ENCODE measurements around the gene NCK2. TPM values are rescaled to one million over a fixed set of nuclear protein-coding genes. Genes with fewer than 3 reads are reported as not detected.

Gene NCK2
- total RNA-seq, 1 experiment from 2014 or later = 49.2 TPM

GRCh38 chr2:105841551-105841950 is 96.8 kb downstream of the NCK2 start:
- Histone ChIP-seq H3K23ac (ENCODE audit: insufficient read length, low read depth, low read length) (no peak overlapping the region), H3K4ac (ENCODE audit: low read depth, low read length) (no peak overlapping the region), H3K79me2 (ENCODE audit: insufficient read depth, low read length) (peaks cover 8% of the 10 kb centered on the region; the same call in 1 of the 2 replicates), H3K9ac (ENCODE audit: extremely low read depth, insufficient read length, low read length) (no peak overlapping the region), H2BK20ac (ENCODE audit: low read depth, low read length, poor library complexity, severe bottlenecking) (no peak overlapping the region), H3K14ac (ENCODE audit: insufficient read depth, low read length) (no peak overlapping the region), H2AFZ (ENCODE audit: low read length) (no peak overlapping the region), H3K79me1 (ENCODE audit: insufficient read depth, low read depth, low read length, poor library complexity, severe bottlenecking) (peaks cover 2% of the 10 kb centered on the region), H3K18ac (ENCODE audit: insufficient read length, low read depth, low read length) (no peak overlapping the region), H3K27me3 (ENCODE audit: insufficient read depth, low read length) (no peaks in the 10 kb centered on the region), H3K56ac (ENCODE audit: insufficient read length, low read depth, low read length) (no peak overlapping the region), H4K91ac (ENCODE audit: insufficient read length, low read depth, low read length) (no peak overlapping the region), H2AK5ac (ENCODE audit: insufficient read length, low read length) (no peak overlapping the region), H3T11ph (ENCODE audit: low read length) (no peak overlapping the region), H3K9me3 (ENCODE audit: control insufficient read depth, low read depth, low read length) (no peaks in the 10 kb centered on the region), H3K4me1 (ENCODE audit: insufficient read depth, low read length) (peaks cover 11% of the 10 kb centered on the region; the same call in 1 of the 2 replicates), H4K20me1 (ENCODE audit: control insufficient read depth, insufficient read depth, insufficient read length) (no peaks in the 10 kb centered on the region), H2BK15ac (ENCODE audit: low read depth, low read length) (no peak overlapping the region), H3K27ac (ENCODE audit: insufficient read length, low read depth, low read length) (no peak overlapping the region), H3K23me2 (ENCODE audit: insufficient read length, low read depth, low read length, poor library complexity, severe bottlenecking) (no peaks in the 10 kb centered on the region), H2BK12ac (ENCODE audit: insufficient read length, low read depth, low read length) (no peak overlapping the region), H4K8ac (replicated peaks; ENCODE audit: insufficient read length, low read depth, low read length) (no peak overlapping the region), H2BK120ac (ENCODE audit: low read depth, low read length, poor library complexity, severe bottlenecking) (no peak overlapping the region), H4K5ac (ENCODE audit: insufficient read length, low read depth, low read length) (no peak overlapping the region), H2BK5ac (ENCODE audit: insufficient read length, low read length) (no peak overlapping the region), H3K4me2 (ENCODE audit: insufficient read depth, insufficient read length, low read length) (no peak overlapping the region)
- no peak for DNase-seq
- H3K4me1 Mint-ChIP-seq = peaks cover 52 to 57% of the 10 kb centered on the region in 2 experiments
- peaks cover 0 to 3% of the 10 kb centered on the region in 2 experiments; a peak in 1 of 5 replicates for H3K9me3 Mint-ChIP-seq
- TF ChIP-seq CTCF (conservative IDR thresholded peaks at IDR 0.05) = no peak
- no peaks in the 10 kb centered on the region for H3K27me3 Mint-ChIP-seq (ENCODE audit: low read depth)
- H3K27ac Mint-ChIP-seq = peak overlapping the region in 1 of 3 experiments; percentile 53; a peak in 1 of 7 replicates
- H3K4me3 Mint-ChIP-seq = no peak overlapping the region
- H3K36me3 Mint-ChIP-seq (ENCODE audit: insufficient read depth in 1 of 3, low read depth in 3 of 3) = peaks cover 0 to 3% (median 0%) of the 10 kb centered on the region in 3 experiments; a peak in 2 of 7 replicates
- no CpG with 5 or more reads among the region's 2 CpGs for WGBS (ENCODE audit: extremely low coverage, insufficient read length, low lambda C conversion rate)
